HepG2 (cell line): Measurements from ENCODE around the gene BHLHA9.

Source experiments
- MLX ChIP-seq: IDR thresholded peaks from 2 replicates; pipeline ENCODE4 v1.6.1; 2016
- RBM22 ChIP-seq: fragments of 200-400 bp; formaldehyde crosslinking; optimal IDR thresholded peaks from 2 replicates; pipeline ENCODE3; 2017; ENCODE audit warnings: mild to moderate bottlenecking, low read length, moderate library complexity
- ZNF605 ChIP-seq: sonication (generic); formaldehyde crosslinking; IDR thresholded peaks from 2 replicates; pipeline ENCODE4 v1.8.0; 2022; ENCODE audit warnings: mild to moderate bottlenecking, missing genetic modification reagents

- TF ChIP-seq MLX (CRISPR knock-in tag) (no peak), ZNF605 (CRISPR knock-in tag) (no peak), RBM22 (no peak)
These were observed 24.0 kb downstream of the BHLHA9 start for GRCh38 chr17:1294157-1294717.
